ENCODE data around the gene ZSWIM6. TPM values are rescaled to one million over a fixed set of nuclear protein-coding genes. Genes with fewer than 3 reads are reported as not detected.

ZSWIM6 gene
- total and polyA plus RNA-seq, 2 of the 4 experiments (the other 2 are of a cell fraction): 10.8 to 14.1 TPM

DNA sequence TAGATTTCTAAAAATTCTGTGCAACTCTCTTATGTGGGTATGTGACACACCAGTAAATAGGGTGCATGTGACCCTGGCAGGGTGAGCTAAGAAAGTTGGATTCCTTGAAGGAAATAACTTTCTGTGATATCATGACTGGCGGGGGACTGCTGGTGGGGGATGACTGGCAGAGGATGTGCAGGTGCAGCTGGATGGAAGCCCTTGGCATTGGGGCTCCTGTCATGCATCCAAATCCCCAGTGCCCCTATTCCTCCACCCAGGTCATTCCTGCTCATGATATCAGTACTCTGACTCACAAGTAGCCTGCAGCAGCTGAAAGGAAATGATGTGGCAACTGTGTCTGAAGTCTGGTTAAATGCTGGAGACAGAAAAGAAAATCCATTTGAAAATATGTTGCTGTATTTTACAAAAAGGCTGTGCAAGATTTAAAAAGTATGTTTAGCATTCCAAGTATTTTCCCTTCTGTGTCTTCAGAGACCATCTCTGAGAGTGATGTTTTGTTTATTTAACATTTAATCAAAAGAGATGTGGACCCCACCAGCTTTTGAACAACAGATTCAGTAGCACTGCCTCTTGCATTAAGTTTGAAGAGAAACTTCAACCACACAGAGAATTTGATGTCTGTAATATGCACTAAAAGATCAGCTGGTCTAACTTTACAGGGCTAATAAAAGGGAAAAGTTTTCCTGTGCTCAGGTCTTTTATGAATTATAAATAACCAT, 17.9 kb upstream of the ZSWIM6 start:
- peak overlapping the region; percentile 44; the same call in 1 of the 2 replicates for H3K27ac ChIP-seq (ENCODE audit: insufficient read depth, low read length)
- POLR2A ChIA-PET (ENCODE audit: unreplicated experiment): interaction anchor here (0.6 to 0.7 kb wide), 3 partner anchors 11 to 1557 kb away, joined by 3 to 11 read pairs (median 11); no protein-coding TSS in a partner anchor
- WGBS, 2 experiments (ENCODE audit: extremely low coverage in 2 of 2, insufficient read length in 1 of 2): no CpG with 5 or more reads among the region's 1 CpG
- TF ChIP-seq CTCF (conservative IDR thresholded peaks at IDR 0.05; ENCODE audit: low read depth, low read length): no peak
- TF ChIP-seq MAZ (IDR thresholded peaks at IDR 0.05; ENCODE audit: borderline replicate concordance, low read depth, low read length): no peak
- TF ChIP-seq NFE2L2 (IDR thresholded peaks at IDR 0.05; ENCODE audit: low read depth, low read length): no peak
- TF ChIP-seq MXI1 (IDR thresholded peaks at IDR 0.05; ENCODE audit: borderline replicate concordance, low read depth, low read length): no peak
- peak; percentile 45; the same call in 1 of the 2 replicates for TF ChIP-seq BHLHE40 (IDR thresholded peaks at IDR 0.05; ENCODE audit: low read depth, low read length)
- no peak for TF ChIP-seq MAFK (IDR thresholded peaks at IDR 0.05; ENCODE audit: low read depth, low read length)
- peak; percentile 84 for TF ChIP-seq FOS (IDR thresholded peaks at IDR 0.05; ENCODE audit: low read depth, low read length)
- no peak for TF ChIP-seq POLR2A (IDR thresholded peaks at IDR 0.05; ENCODE audit: low read depth, low read length)
- no peak for TF ChIP-seq RFX5 (IDR thresholded peaks at IDR 0.05; ENCODE audit: low read depth, low read length)
- TF ChIP-seq RAD21 (IDR thresholded peaks at IDR 0.05; ENCODE audit: low read length): no peak
- TF ChIP-seq ELK1 (IDR thresholded peaks at IDR 0.05; ENCODE audit: borderline replicate concordance, low read depth, low read length): no peak
- peak; percentile 95 for TF ChIP-seq CEBPB (IDR thresholded peaks at IDR 0.05; ENCODE audit: low read depth, low read length)
- peak; percentile 51 for TF ChIP-seq USF2 (IDR thresholded peaks at IDR 0.05; ENCODE audit: low read depth, low read length)

More for the DNA sequence above, 17.9 kb upstream of the ZSWIM6 start:
- Histone ChIP-seq H3K23ac (ENCODE audit: low read depth, low read length) (peak overlapping the region; percentile 1; the same call in 1 of the 2 replicates), H4K91ac (ENCODE audit: insufficient read depth, low read depth, low read length) (peak overlapping the region; percentile 30; the same call in 1 of the 2 replicates), H3K4me3 (ENCODE audit: insufficient read depth, low read depth, low read length) (no peak overlapping the region), H3K4me1 (ENCODE audit: control insufficient read depth, insufficient read depth, low read length) (peaks cover 19% of the 10 kb centered on the region), H2BK120ac (ENCODE audit: low read depth, low read length) (peak overlapping the region; percentile 67; the same call in 1 of the 2 replicates), H3K79me1 (ENCODE audit: low read depth in 1 of 2, low read length in 2 of 2) (0 out of 4 replicates have a peak, but pooled peaks cover 0 to 3% of the 10 kb centered on the region in 2 experiments), H3K4me2 (ENCODE audit: low read depth, low read length) (peak overlapping the region; percentile 20; the same call in 1 of the 2 replicates), H3K56ac (ENCODE audit: extremely low read depth, insufficient read depth, low read length) (peak overlapping the region; percentile 76), H2AK9ac (replicated peaks; ENCODE audit: low read depth, low read length, poor library complexity) (peak overlapping the region; percentile 37), H3K27me3 (ENCODE audit: control insufficient read depth, insufficient read depth, low read length) (no peaks in the 10 kb centered on the region), H2AFZ (replicated peaks; ENCODE audit: low read length, poor library complexity) (peak overlapping the region; percentile 0), H4K20me1 (ENCODE audit: insufficient read depth, low read length) (no peaks in the 10 kb centered on the region), H2BK15ac (ENCODE audit: low read depth, low read length) (peak overlapping the region; percentile 5; the same call in 1 of the 3 replicates), H2AK5ac (ENCODE audit: low read depth, low read length) (no peak overlapping the region), H3K36me3 (ENCODE audit: control insufficient read depth, insufficient read depth, low read length) (no peaks in the 10 kb centered on the region), H2BK20ac (ENCODE audit: low read depth, low read length) (peak overlapping the region; percentile 70; the same call in 1 of the 2 replicates), H3K4ac (ENCODE audit: low read depth, low read length) (peak overlapping the region; percentile 23; the same call in 1 of the 2 replicates), H3K9me3 (ENCODE audit: control insufficient read depth, insufficient read depth, low read length) (no peaks in the 10 kb centered on the region), H3K18ac (ENCODE audit: low read depth, low read length) (peak overlapping the region; percentile 38; the same call in 1 of the 2 replicates), H3K9ac (ENCODE audit: low read depth, low read length) (peak overlapping the region; percentile 10; the same call in 1 of the 2 replicates), H4K5ac (ENCODE audit: low read depth, low read length) (peak overlapping the region; percentile 19; the same call in 1 of the 2 replicates), H4K8ac (ENCODE audit: low read depth in 2 of 2, low read length in 2 of 2) (peak overlapping the region; percentile 44 to 67; a peak in 3 of 4 replicates), H3K14ac (replicated peaks; ENCODE audit: low read depth, low read length) (no peak overlapping the region), H3K9me1 (ENCODE audit: insufficient read depth, low read length) (peaks cover 4% of the 10 kb centered on the region), H2BK5ac (ENCODE audit: low read depth, low read length, poor library complexity, severe bottlenecking) (peak overlapping the region; percentile 94)
- CTCF ChIA-PET: interaction anchor here (0.8 to 1.6 kb wide), 4 partner anchors 12 to 151 kb away, joined by 3 to 8 read pairs (median 5); partner anchors contain the start of gene SMIM15
- dilution Hi-C loops (cut with HindIII; ENCODE audit: low sequenced_read_pairs, unreplicated experiment) (no loop called here), intact Hi-C loops (cut with micrococcal nuclease) (no loop called here), in situ Hi-C loops (cut with MboI; ENCODE audit: low sequenced_read_pairs) (loop anchor here (25.0 kb wide), 1 partner anchor 627 kb away; no protein-coding TSS in a partner anchor)
- BruUV-seq (replicated peaks): no TSS peak
- DNase-seq (peak; percentile 94), ATAC-seq (ENCODE audit: low read depth) (peak; percentile 83)
